A549 (cell line): Measurements from ENCODE around the gene SCPEP1. TPM values are rescaled to one million over a fixed set of nuclear protein-coding genes. Genes with fewer than 3 reads are reported as not detected.

Experiments
- ATAC-seq, 2 experiments: fragments of 200-7000 bp in 1 of 2; fragments of >200 bp in 1 of 2; cut with Nextera tagmentation in 1 of 2; cut with Tn5 transposase in 1 of 2; 3 replicates each; pipeline versions ENCODE4 v1.8.0 to v1.9.1; 2018 to 2020; ENCODE audit warnings: mild to moderate bottlenecking in 1 of 2, moderate library complexity in 1 of 2
- CTCF ChIA-PET: fragments of 300-600 bp; sonication (Branson Sonifier 250); formaldehyde crosslinking; extraction: SDS; loops from one replicate; lab custom pipeline; 2021; ENCODE audit warnings: antibody characterized with exemption, inconsistent platforms; lab: Yijun Ruan, JAX
- POLR2A ChIA-PET: fragments of 350-600 bp; formaldehyde crosslinking; extraction: SDS; loops from one replicate; lab custom pipeline; 2021; ENCODE audit warnings: antibody characterized with exemption, inconsistent platforms; lab: Yijun Ruan, JAX
- DNase-seq, 2 experiments: peaks; one replicate each; pipeline versions ENCODE4 v3.0.0 to v3.0.0-alpha.2; 2011 to 2016; ENCODE audit warnings: low read depth in 1 of 2, low spot score in 1 of 2
- FAIRE-seq: peaks from 2 replicates; lab custom pipeline; 2011; peaks lifted over from hg19 to GRCh38; lab: Jason Lieb, UNC
- H3K27ac ChIP-seq, 2 experiments: fragments of >200 bp; sonication (Bioruptor Twin); formaldehyde crosslinking; 3 replicates each; pipeline ENCODE4 v1.5.1; 2016 to 2017
- H3K4me1 ChIP-seq: fragments of >200 bp; sonication (Bioruptor Twin); formaldehyde crosslinking; 3 replicates; pipeline ENCODE4 v1.6.1; 2016
- H3K4me2 ChIP-seq: fragments of >200 bp; sonication (Bioruptor Twin); formaldehyde crosslinking; 3 replicates; pipeline ENCODE4 v1.6.1; 2016
- H3K4me3 ChIP-seq: fragments of >200 bp; sonication (Bioruptor Twin); formaldehyde crosslinking; 3 replicates; pipeline ENCODE4 v1.5.1; 2016
- H3K9me3 ChIP-seq: fragments of >200 bp; sonication (Bioruptor Twin); formaldehyde crosslinking; 3 replicates; pipeline ENCODE4 v1.6.1; 2016
- CBX2 ChIP-seq: fragments of 200-600 bp; sonication (generic); IDR thresholded peaks from 2 replicates; pipeline ENCODE4 v1.6.1; 2016; ENCODE audit warnings: low read depth, mild to moderate bottlenecking, borderline replicate concordance
- CBX8 ChIP-seq: fragments of 200-600 bp; sonication (generic); IDR thresholded peaks from 2 replicates; pipeline ENCODE4 v1.6.1; 2016
- CEBPB ChIP-seq, 2 experiments: fragments of >200 bp in 1 of 2; sonication (Bioruptor Twin) in 1 of 2; formaldehyde crosslinking in 1 of 2; IDR thresholded peaks; 2 replicates each; pipeline ENCODE4 v1.6.1; 2012 to 2016
- CHD4 ChIP-seq: fragments of 200-600 bp; sonication (generic); IDR thresholded peaks from 2 replicates; pipeline ENCODE4 v1.6.1; 2016; ENCODE audit warnings: antibody characterized with exemption, mild to moderate bottlenecking, borderline replicate concordance
- E2F6 ChIP-seq: IDR thresholded peaks from 2 replicates; pipeline ENCODE4 v1.6.1; 2012; ENCODE audit warnings: low read depth, borderline replicate concordance
- EHF ChIP-seq: fragments of 250-450 bp; sonication (Bioruptor Pico); IDR thresholded peaks from 2 replicates; pipeline ENCODE4 v1.5.0; 2020; ENCODE audit warnings: mild to moderate bottlenecking
- EHMT2 ChIP-seq: fragments of 200-600 bp; sonication (generic); IDR thresholded peaks from 2 replicates; pipeline ENCODE4 v1.6.1; 2016; ENCODE audit warnings: antibody characterized with exemption, low read depth, mild to moderate bottlenecking, moderate library complexity
- FOSL2 ChIP-seq, 2 experiments: fragments of 450-650 bp in 1 of 2; fragments of >200 bp in 1 of 2; sonication (Bioruptor Twin) in 1 of 2; formaldehyde crosslinking; IDR thresholded peaks; 2 replicates each; pipeline versions ENCODE4 v1.5.0 to v1.6.1; 2016 to 2020; ENCODE audit warnings: mild to moderate bottlenecking in 1 of 2, moderate library complexity in 1 of 2
- FOXS1 ChIP-seq: fragments of 250-450 bp; sonication (Bioruptor Pico); IDR thresholded peaks from 2 replicates; pipeline ENCODE4 v1.5.0; 2020; ENCODE audit warnings: mild to moderate bottlenecking, moderate library complexity
- HEYL ChIP-seq: fragments of 250-450 bp; sonication (Bioruptor Pico); IDR thresholded peaks from 2 replicates; pipeline ENCODE4 v1.8.0; 2021; ENCODE audit warnings: mild to moderate bottlenecking, moderate library complexity
- HOXA7 ChIP-seq: fragments of 250-450 bp; sonication (Bioruptor Pico); IDR thresholded peaks from 2 replicates; pipeline ENCODE4 v1.5.0; 2020; ENCODE audit warnings: mild to moderate bottlenecking, moderate library complexity
- HOXB5 ChIP-seq: fragments of 250-450 bp; sonication (Bioruptor Pico); IDR thresholded peaks from 2 replicates; pipeline ENCODE4 v1.5.0; 2020; ENCODE audit warnings: mild to moderate bottlenecking, moderate library complexity
- JUNB ChIP-seq: fragments of >200 bp; sonication (Bioruptor Twin); formaldehyde crosslinking; IDR thresholded peaks from 2 replicates; pipeline ENCODE4 v1.6.1; 2016
- KDM5A ChIP-seq: fragments of 200-600 bp; sonication (generic); IDR thresholded peaks from 2 replicates; pipeline ENCODE4 v1.6.1; 2016; ENCODE audit warnings: antibody characterized with exemption, mild to moderate bottlenecking
- MAFK ChIP-seq: fragments of 450-650 bp; IDR thresholded peaks from 2 replicates; pipeline ENCODE4 v1.6.1; 2014; ENCODE audit not compliant: partially characterized antibody
- MAX ChIP-seq: IDR thresholded peaks from 2 replicates; pipeline ENCODE4 v1.6.1; 2012
- NFE2L2 ChIP-seq: fragments of 150-350 bp; conservative IDR thresholded peaks from 2 replicates; pipeline ENCODE4 v1.6.1; 2014; ENCODE audit warnings: low read length
- NR3C1 ChIP-seq: fragments of >200 bp; sonication (Bioruptor Twin); formaldehyde crosslinking; IDR thresholded peaks from 3 replicates; pipeline ENCODE4 v1.6.1; 2017
- POLR2A ChIP-seq: IDR thresholded peaks from 2 replicates; pipeline ENCODE4 v1.6.1; 2012; ENCODE audit warnings: mild to moderate bottlenecking, low read length
- RARB ChIP-seq: fragments of 250-450 bp; sonication (Bioruptor Pico); IDR thresholded peaks from 2 replicates; pipeline ENCODE4 v1.8.0; 2021; ENCODE audit warnings: mild to moderate bottlenecking, moderate library complexity
- RFX5 ChIP-seq: fragments of 450-650 bp; IDR thresholded peaks from 2 replicates; pipeline ENCODE4 v1.7.1; 2014; ENCODE audit warnings: antibody characterized with exemption, mild to moderate bottlenecking, moderate library complexity
- SREBF2 ChIP-seq: fragments of 450-650 bp; IDR thresholded peaks from 2 replicates; pipeline ENCODE4 v1.6.1; 2014; ENCODE audit warnings: mild to moderate bottlenecking, moderate library complexity
- ZC3H11A ChIP-seq: fragments of 450-650 bp; IDR thresholded peaks from 2 replicates; pipeline ENCODE4 v1.6.1; 2014; ENCODE audit warnings: antibody characterized with exemption, mild to moderate bottlenecking
- ZSCAN20 ChIP-seq: fragments of 250-450 bp; sonication (Bioruptor Pico); IDR thresholded peaks from 2 replicates; pipeline ENCODE4 v1.8.0; 2022; ENCODE audit warnings: mild to moderate bottlenecking, moderate library complexity
- WGBS: methylation state at CpG from one replicate; pipeline ENCODE4 v1.1.6; 2017; ENCODE audit errors: missing lambda C conversion rate; 5-methylcytosine and 5-hydroxymethylcytosine counted together
- polyA plus RNA-seq, 4 experiments: library from polyadenylated mRNA; depleted of rRNA in 3 of 4; stranded (reverse); fragments of >200 nt; fragmentation: RNase III in 1 of 4; extraction: RNeasy Plus Mini Kit Qiagen cat#74134 plus additional on column Dnase treatment in 1 of 4; gene quantifications; 2 replicates in 3 of 4; 3 replicates in 1 of 4; pipeline ENCODE4 v1.2.3, GENCODE V29; 2011 to 2017
- TF ChIP-seq, protein P1 (sequence below): fragments of 150-350 bp; IDR thresholded peaks from 2 replicates; pipeline ENCODE4 v1.6.1; 2014; ENCODE audit warnings: low read depth, mild to moderate bottlenecking, low read length
- TF ChIP-seq, protein P2 (sequence below): IDR thresholded peaks from 2 replicates; pipeline ENCODE4 v1.6.1; 2012
- TF ChIP-seq, protein P3 (sequence below): fragments of 250-450 bp; sonication (Bioruptor Pico); IDR thresholded peaks from 2 replicates; pipeline ENCODE4 v1.5.0; 2020; ENCODE audit warnings: low read depth, mild to moderate bottlenecking, moderate library complexity

The SCPEP1 gene
- polyA plus RNA-seq, 2 of the 4 experiments (the other 2 are of a cell fraction) = 44.5 to 45.0 TPM

GRCh38 chr17:57046749-57047148, 68.8 kb downstream of the SCPEP1 start:
- Histone ChIP-seq H3K4me2 (no peak overlapping the region), H3K4me1 (no peaks in the 10 kb centered on the region), H3K4me3 (no peak overlapping the region), H3K27ac (no peak overlapping the region), H3K9me3 (no peaks in the 10 kb centered on the region)
- WGBS = 88% methylated on average over 18 of the region's 18 CpGs
- ChIA-PET CTCF (interaction anchor here (0.6 kb wide), 1 partner anchor 656 kb away, joined by 3 read pairs; no protein-coding TSS in a partner anchor), POLR2A (interaction anchor here (0.6 kb wide), 1 partner anchor 1332 kb away, joined by 3 read pairs; no protein-coding TSS in a partner anchor)
- FAIRE-seq = no peak
- ATAC-seq = no peak
- DNase-seq = no peak
- no peak for TF ChIP-seq E2F6
- no peak for TF ChIP-seq NR3C1

GRCh38 chr17:57048096-57048495, 70.2 kb downstream of the SCPEP1 start:
- POLR2A ChIA-PET = no interaction called here
- Histone ChIP-seq H3K9me3 (no peaks in the 10 kb centered on the region), H3K27ac (no peak overlapping the region), H3K4me3 (no peak overlapping the region), H3K4me1 (no peaks in the 10 kb centered on the region), H3K4me2 (no peak overlapping the region)
- WGBS = 53% methylated on average over 2 of the region's 2 CpGs
- TF ChIP-seq NFE2L2 (no peak), CBX2 (no peak), JUNB (no peak), EHMT2 (no peak), HOXA7 (CRISPR knock-in tag) (no peak), HOXB5 (CRISPR knock-in tag) (no peak), EHF (CRISPR knock-in tag) (no peak), RFX5 (no peak), SREBF2 (no peak), FOXS1 (CRISPR knock-in tag) (no peak), KDM5A (no peak), ZC3H11A (no peak), MAFK (no peak)
- TF ChIP-seq, protein P1, sequence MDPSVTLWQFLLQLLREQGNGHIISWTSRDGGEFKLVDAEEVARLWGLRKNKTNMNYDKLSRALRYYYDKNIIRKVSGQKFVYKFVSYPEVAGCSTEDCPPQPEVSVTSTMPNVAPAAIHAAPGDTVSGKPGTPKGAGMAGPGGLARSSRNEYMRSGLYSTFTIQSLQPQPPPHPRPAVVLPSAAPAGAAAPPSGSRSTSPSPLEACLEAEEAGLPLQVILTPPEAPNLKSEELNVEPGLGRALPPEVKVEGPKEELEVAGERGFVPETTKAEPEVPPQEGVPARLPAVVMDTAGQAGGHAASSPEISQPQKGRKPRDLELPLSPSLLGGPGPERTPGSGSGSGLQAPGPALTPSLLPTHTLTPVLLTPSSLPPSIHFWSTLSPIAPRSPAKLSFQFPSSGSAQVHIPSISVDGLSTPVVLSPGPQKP = no peak
- DNase-seq (no peak), FAIRE-seq (no peak), ATAC-seq (no peak)
- CTCF ChIA-PET = interaction anchor here (0.9 to 2.0 kb wide), 5 partner anchors 13 to 40 kb away, joined by 3 to 6 read pairs (median 3); no protein-coding TSS in a partner anchor

GRCh38 chr17:57050306-57050705, 72.4 kb downstream of the SCPEP1 start:
- H3K4me3 ChIP-seq = no peak overlapping the region
- H3K4me1 ChIP-seq = no peaks in the 10 kb centered on the region
- no peaks in the 10 kb centered on the region for H3K9me3 ChIP-seq
- DNase-seq (no peak), ATAC-seq (peak; percentile 41 to 52; a peak in 4 of 6 replicates)
- POLR2A ChIA-PET = no interaction called here
- TF ChIP-seq MAX (no peak), KDM5A (no peak), FOSL2 (IDR thresholded peaks at IDR 0.05) (no peak), FOSL2 (CRISPR knock-in tag; IDR thresholded peaks at IDR 0.05) (no peak), CBX8 (no peak)
- TF ChIP-seq, all 56 proteins: peak for 0
- CTCF ChIA-PET = interaction anchor here (0.8 to 2.5 kb wide), 3 partner anchors 14 to 19 kb away, joined by 3 to 7 read pairs (median 3); no protein-coding TSS in a partner anchor
- Histone ChIP-seq H3K4me2 (no peak overlapping the region), H3K27ac (no peak overlapping the region)
- FAIRE-seq = no peak
- WGBS = 56% methylated on average over 5 of the region's 5 CpGs

- H3K4me2 ChIP-seq = no peak overlapping the region
- no peak for FAIRE-seq
Observed at GRCh38 chr17:57051886-57052361, 74.0 kb downstream of the SCPEP1 start.

More at GRCh38 chr17:57051886-57052361, 74.0 kb downstream of the SCPEP1 start:
- Histone ChIP-seq H3K9me3 (no peaks in the 10 kb centered on the region), H3K4me3 (no peak overlapping the region)
- TF ChIP-seq CHD4 (no peak), RARB (no peak), POLR2A (no peak), MAX (no peak), RFX5 (no peak), HOXB5 (CRISPR knock-in tag) (no peak), CEBPB (IDR thresholded peaks at IDR 0.05) (no peak), ZSCAN20 (CRISPR knock-in tag) (no peak), MAFK (no peak), NR3C1 (no peak), HEYL (CRISPR knock-in tag) (no peak)
- TF ChIP-seq, protein P2, sequence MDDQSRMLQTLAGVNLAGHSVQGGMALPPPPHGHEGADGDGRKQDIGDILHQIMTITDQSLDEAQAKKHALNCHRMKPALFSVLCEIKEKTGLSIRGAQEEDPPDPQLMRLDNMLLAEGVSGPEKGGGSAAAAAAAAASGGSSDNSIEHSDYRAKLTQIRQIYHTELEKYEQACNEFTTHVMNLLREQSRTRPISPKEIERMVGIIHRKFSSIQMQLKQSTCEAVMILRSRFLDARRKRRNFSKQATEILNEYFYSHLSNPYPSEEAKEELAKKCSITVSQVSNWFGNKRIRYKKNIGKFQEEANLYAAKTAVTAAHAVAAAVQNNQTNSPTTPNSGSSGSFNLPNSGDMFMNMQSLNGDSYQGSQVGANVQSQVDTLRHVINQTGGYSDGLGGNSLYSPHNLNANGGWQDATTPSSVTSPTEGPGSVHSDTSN = no peak
- TF ChIP-seq, protein P3, sequence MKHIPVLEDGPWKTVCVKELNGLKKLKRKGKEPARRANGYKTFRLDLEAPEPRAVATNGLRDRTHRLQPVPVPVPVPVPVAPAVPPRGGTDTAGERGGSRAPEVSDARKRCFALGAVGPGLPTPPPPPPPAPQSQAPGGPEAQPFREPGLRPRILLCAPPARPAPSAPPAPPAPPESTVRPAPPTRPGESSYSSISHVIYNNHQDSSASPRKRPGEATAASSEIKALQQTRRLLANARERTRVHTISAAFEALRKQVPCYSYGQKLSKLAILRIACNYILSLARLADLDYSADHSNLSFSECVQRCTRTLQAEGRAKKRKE (CRISPR knock-in tag) = no peak
- TF ChIP-seq, all 56 proteins: peak for 0
- ATAC-seq (no peak), DNase-seq (no peak)
- Histone ChIP-seq H3K27ac (no peak overlapping the region), H3K4me1 (no peaks in the 10 kb centered on the region)
- WGBS = 60% methylated on average over 5 of the region's 5 CpGs
- ChIA-PET CTCF (interaction anchor here (0.7 to 2.5 kb wide), 2 partner anchors 13 to 231 kb away, joined by 5 to 7 read pairs; no protein-coding TSS in a partner anchor), POLR2A (interaction anchor here (0.7 to 1.8 kb wide), 2 partner anchors 33 to 307 kb away, joined by 3 to 7 read pairs; partner anchors contain the start of gene AKAP1)
